Spinal cord (tissue), 10 donors: Measurements from ENCODE around the gene PLD1. TPM values are rescaled to one million over a fixed set of nuclear protein-coding genes. Genes with fewer than 3 reads are reported as not detected.

ENCODE experiments used
- DNase-seq, 6 donors: peaks; one replicate each; pipeline versions ENCODE4 v3.0.0 to v3.0.0-alpha.2; 2013 to 2015; ENCODE audit warnings: low spot score in 6 of 6, low read depth in 4 of 6
- H3K27ac ChIP-seq: one replicate; pipeline ENCODE4 v1.5.1; 2013; ENCODE audit warnings: low read depth, low read length, control low read depth
- H3K27me3 ChIP-seq: one replicate; pipeline ENCODE4 v1.6.1; 2013; ENCODE audit warnings: low read length; ENCODE audit not compliant: control insufficient read depth, insufficient read depth
- H3K36me3 ChIP-seq: one replicate; pipeline ENCODE4 v1.6.1; 2013; ENCODE audit warnings: low read length; ENCODE audit not compliant: control insufficient read depth, insufficient read depth
- H3K4me1 ChIP-seq: one replicate; pipeline ENCODE4 v1.6.1; 2013; ENCODE audit warnings: low read length; ENCODE audit not compliant: control insufficient read depth, insufficient read depth
- H3K4me3 ChIP-seq: one replicate; pipeline ENCODE4 v1.5.1; 2013; ENCODE audit warnings: low read depth, low read length, control low read depth
- H3K9me3 ChIP-seq: one replicate; pipeline ENCODE4 v1.6.1; 2013; ENCODE audit warnings: low read length; ENCODE audit not compliant: control insufficient read depth, insufficient read depth
- WGBS: methylation state at CpG from one replicate; pipeline ENCODE4 v1.1.5; 2013; ENCODE audit warnings: missing lambda C conversion rate; ENCODE audit not compliant: insufficient coverage; 5-methylcytosine and 5-hydroxymethylcytosine counted together
- polyA plus RNA-seq, 2 donors: library from polyadenylated mRNA; unstranded; fragments of 120-200 nt; gene quantifications; one replicate each; pipeline ENCODE4 v1.2.1, GENCODE V29; 2013; ENCODE audit not compliant: insufficient read length in 2 of 2
- total RNA-seq, 2 donors: library from RNA; depleted of rRNA in 1 of 2; stranded (reverse); fragments of 120-200 nt in 1 of 2; fragments of >200 nt in 1 of 2; gene quantifications; one replicate each; pipeline versions ENCODE4 v1.2.3 to v1.2.4, GENCODE V29; 2013 to 2014
- donor health status: healthy.

Gene PLD1
- total and polyA plus RNA-seq, 4 donors = 31.1 to 92.5 (median 51.2) TPM

DNA sequence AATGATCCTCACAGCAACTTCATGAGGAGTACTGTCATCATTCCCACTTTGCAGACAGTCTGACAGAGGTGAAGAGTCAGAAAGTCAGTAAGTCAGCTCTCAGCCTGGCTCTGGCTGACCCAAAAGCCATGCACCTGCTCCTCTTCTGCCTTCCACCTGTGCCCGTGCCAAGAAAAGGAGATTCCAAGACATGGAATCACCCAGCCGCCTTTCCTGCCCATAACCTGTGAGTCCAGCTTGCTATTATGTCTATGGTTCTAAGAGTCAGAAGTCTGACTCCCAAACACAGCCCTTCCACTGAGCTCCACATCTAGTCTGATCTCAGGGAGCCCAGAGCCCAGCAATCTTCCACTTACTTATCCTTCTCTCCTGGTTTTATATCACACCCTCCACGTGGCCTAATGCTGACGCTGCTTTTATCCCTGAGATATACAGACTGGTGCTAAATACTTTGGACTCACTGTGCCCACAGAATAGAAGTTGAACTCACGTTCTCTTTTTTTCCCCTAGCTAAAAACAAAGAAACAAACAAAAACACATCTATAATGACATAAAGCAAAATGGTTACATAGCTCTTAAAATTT lies 66.0 kb downstream of the PLD1 start:
- Histone ChIP-seq H3K27ac (no peak overlapping the region), H3K9me3 (no peaks in the 10 kb centered on the region), H3K4me3 (no peak overlapping the region), H3K4me1 (no peaks in the 10 kb centered on the region), H3K27me3 (no peaks in the 10 kb centered on the region), H3K36me3 (no peaks in the 10 kb centered on the region)
- 80% methylated on average over 4 of the region's 5 CpGs for WGBS
- DNase-seq = no peak

DNA sequence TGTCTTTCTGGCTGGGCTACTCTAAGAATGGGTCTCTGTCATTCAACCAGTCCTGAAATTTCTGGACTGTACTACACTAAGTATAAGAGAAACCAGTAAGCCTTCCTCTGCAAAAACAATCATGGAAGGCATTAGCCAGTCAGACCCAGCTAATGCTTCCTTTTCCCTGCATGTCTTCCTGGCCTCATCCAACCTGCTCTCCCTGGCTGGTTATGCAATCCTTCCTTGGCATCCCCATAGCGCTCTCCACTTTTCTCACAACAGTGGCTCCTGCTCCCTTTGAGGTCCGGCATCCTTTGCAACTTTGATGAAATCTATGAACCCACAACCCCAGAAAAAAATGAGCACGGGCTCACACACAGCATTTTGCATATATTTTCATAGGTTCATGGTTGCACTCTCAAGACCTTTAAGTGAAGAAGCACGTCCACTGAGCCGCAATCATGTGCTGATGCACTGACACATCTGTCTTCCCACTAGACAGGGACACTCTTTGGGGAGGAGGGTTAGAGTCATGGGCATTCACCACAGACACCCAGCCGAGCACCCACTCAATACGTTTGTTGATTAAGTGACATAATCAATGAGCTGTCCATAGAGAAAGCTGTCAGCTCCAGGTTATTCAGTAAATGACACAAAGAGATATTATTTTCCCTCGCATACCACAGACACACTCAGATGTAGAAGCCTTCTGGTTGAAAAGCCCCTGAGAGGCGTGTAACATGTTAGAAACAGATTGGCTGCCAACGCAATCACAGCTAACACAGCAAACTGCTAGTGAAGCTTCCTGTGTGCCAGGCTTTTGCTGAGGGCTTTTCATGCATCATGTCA lies 66.7 kb downstream of the PLD1 start:
- DNase-seq = peak in 2 of 6 donors; percentile 60 to 84
- no peaks in the 10 kb centered on the region for H3K4me1 ChIP-seq
- 76% methylated on average over 4 of the region's 10 CpGs for WGBS

DNA sequence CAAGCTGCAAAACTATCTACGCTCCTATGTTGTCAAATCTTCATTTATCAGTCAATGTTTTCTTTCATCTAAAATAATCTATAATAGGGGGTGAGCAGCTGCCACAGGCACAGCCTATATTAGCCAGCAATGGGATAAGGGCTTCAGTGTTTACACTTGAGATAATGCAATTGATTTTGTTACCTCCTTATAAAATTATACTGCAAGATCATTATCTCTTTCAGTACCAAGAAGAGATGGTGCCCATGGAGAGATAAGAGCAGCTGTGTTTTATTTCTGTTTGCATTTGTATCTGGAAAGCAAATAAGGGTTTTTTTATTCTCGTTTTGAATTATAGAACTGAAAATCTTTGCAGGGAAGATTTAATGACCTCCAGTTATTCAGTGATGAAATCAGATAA lies 68.9 kb downstream of the PLD1 start:
- Histone ChIP-seq H3K9me3 (no peaks in the 10 kb centered on the region), H3K4me3 (no peak overlapping the region), H3K27ac (no peak overlapping the region), H3K36me3 (no peaks in the 10 kb centered on the region), H3K27me3 (no peaks in the 10 kb centered on the region), H3K4me1 (no peaks in the 10 kb centered on the region)
- no peak for DNase-seq
- no CpG with 5 or more reads among the region's 2 CpGs for whole genome bisulfite sequencing

More for the DNA sequence above, 66.7 kb downstream of the PLD1 start:
- Histone ChIP-seq H3K36me3 (no peaks in the 10 kb centered on the region), H3K27me3 (no peaks in the 10 kb centered on the region), H3K27ac (no peak overlapping the region), H3K4me3 (no peak overlapping the region), H3K9me3 (no peaks in the 10 kb centered on the region)

DNA sequence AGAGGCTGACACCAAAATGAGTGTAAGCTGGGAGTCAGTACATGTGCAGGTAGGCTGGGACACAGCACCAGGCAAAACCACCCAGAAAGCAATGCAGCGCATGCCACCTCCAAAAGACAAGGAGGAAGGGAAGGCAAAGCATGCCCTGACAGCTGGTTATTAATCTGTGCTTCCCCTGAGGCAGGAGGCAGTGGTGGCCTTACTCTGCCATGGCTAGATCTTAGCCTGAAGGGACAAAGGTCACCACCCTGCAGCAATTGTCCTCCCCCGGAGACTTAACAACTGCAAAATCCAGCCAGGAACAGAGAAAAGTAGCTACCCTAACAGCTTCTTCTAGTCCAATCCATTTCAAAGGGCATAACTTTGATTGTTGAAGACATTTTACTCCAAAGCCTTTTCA lies 73.7 kb downstream of the PLD1 start:
- H3K9me3 ChIP-seq = no peaks in the 10 kb centered on the region
- no peaks in the 10 kb centered on the region for H3K27me3 ChIP-seq
- DNase-seq = no peak
- WGBS = 43% methylated on average over 2 of the region's 2 CpGs
- no peak overlapping the region for H3K4me3 ChIP-seq
- H3K4me1 ChIP-seq = no peaks in the 10 kb centered on the region
- H3K36me3 ChIP-seq = no peaks in the 10 kb centered on the region
- H3K27ac ChIP-seq = no peak overlapping the region

DNA sequence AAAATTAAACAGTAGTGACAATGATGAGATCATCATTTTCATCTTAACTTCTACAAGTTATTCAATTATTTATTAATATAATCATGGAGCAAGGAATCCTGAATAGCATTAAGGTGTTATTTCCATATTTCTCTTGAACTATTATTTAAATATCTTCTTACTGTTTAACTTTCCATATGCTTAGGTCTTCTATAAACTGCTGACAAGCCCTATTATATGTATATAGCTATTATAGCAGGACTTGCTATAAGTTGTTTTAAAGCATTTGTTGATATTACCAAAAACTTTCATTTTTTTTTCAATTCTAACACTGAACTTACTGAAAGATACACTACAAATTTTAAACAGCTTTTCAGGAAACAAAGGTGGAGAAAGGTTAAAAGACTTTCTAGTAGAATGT lies 76.7 kb downstream of the PLD1 start:
- Histone ChIP-seq H3K27me3 (no peaks in the 10 kb centered on the region), H3K9me3 (no peaks in the 10 kb centered on the region), H3K4me1 (no peaks in the 10 kb centered on the region), H3K4me3 (no peak overlapping the region), H3K36me3 (no peaks in the 10 kb centered on the region), H3K27ac (no peak overlapping the region)
- DNase-seq = no peak

DNA sequence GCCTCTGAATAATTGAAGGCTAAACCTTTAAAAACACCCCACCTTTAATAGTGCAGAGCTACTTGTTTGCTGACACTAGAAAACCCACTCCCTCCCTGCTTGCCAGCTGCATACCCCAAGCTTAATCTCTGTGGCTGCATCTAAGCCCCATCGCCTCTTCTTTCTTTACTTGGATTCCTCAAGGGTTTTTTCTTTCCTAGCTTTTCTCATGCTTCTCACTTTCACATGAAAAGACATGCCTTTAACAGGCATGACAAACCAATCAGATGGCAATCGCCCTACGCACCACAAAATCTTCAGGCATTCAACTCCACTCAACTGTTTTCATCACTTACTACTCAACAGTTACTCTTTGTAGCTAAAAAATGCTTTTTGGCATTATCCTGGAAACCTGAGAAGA lies 77.5 kb downstream of the PLD1 start:
- H3K27ac ChIP-seq = no peak overlapping the region
- no peaks in the 10 kb centered on the region for H3K9me3 ChIP-seq
- no peaks in the 10 kb centered on the region for H3K4me1 ChIP-seq
- no peaks in the 10 kb centered on the region for H3K27me3 ChIP-seq
- 100% methylated on average over 1 of the region's 3 CpGs for WGBS
- no peaks in the 10 kb centered on the region for H3K36me3 ChIP-seq
- no peak overlapping the region for H3K4me3 ChIP-seq
- DNase-seq = no peak

DNA sequence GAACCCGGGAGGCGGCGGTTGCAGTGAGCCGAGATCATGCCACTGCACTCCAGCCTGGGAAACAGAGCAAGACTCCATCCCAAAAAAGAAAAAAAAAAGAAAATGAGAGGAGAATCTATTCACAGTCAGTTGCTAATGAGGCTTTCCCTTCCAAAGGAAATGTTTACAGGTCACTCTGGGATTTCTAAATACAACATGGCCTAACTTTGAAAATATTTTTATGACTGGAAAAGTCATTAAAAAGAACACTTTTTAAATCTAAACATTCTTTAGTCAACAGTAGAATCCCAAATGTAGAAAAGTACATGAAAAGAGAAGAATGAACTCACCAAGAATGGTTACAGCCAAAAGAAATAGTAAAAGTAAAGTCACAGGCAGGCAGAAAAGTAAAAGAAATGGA lies 78.6 kb downstream of the PLD1 start:
- Histone ChIP-seq H3K27ac (no peak overlapping the region), H3K27me3 (no peaks in the 10 kb centered on the region), H3K9me3 (no peaks in the 10 kb centered on the region), H3K36me3 (no peaks in the 10 kb centered on the region), H3K4me1 (no peaks in the 10 kb centered on the region), H3K4me3 (no peak overlapping the region)
- DNase-seq = peak in 1 of 6 donors; percentile 63
- no CpG with 5 or more reads among the region's 4 CpGs for WGBS

DNA sequence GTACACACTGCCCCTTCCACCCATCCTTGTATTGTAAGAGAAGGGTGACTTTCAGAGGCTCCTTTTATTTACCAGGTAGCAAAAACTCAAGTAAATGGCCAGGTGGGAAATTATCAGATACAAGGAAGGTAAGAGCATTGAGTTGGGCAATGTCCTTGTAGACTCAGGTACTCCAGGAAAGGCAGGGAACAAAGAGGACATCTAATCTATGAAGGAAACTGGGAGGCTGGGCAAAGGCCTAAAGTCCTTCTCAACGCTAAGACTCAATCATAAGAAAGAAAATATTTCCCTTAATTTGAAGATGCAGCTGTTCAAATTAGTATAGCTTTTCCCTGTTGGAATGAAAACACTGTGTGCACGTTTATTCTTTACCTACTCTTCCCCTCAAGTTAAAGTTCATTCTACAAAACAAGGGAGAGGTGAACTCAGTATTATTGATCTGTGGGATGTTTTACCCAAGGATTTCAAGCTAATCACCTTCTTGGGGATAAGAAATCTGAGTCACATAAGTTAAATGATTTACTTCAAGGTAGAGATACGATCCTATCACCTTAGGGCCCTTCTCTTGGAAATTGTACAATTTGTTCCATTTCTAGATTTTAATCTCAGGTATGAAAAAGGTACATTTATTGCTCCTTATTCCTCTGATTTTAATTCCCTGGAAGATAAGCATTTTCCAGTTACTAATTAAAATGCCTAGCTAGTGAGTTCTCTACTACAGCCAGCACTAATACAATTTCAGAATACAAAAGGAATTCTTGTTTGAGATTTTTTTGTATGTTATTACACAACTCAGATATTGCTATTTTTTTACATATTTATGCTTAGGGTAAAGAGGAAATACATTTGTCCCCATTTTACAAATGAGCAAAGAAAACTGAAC lies 80.6 kb downstream of the PLD1 start:
- WGBS = no CpG with 5 or more reads among the region's 3 CpGs
- Histone ChIP-seq H3K36me3 (no peaks in the 10 kb centered on the region), H3K9me3 (no peaks in the 10 kb centered on the region), H3K27me3 (no peaks in the 10 kb centered on the region), H3K4me1 (no peaks in the 10 kb centered on the region), H3K27ac (no peak overlapping the region), H3K4me3 (no peak overlapping the region)
- DNase-seq = no peak

DNA sequence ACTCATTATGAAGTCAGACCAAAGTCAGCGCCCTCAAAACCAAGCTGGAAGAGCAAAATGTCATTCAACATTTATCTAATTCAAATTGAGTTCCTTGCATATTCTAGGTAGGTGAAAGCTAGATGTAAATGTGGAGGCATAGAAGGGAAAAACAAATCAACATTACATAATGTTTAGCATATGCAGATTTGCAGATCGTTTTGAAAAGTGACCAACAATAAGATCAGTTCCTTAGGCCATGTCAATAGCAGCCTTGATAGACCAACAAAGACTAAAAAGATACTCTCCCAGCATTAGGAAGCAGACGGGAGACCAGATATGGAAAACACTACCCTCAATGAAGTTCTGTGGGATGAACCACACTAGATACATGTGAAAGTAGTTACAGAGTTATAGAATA lies 83.0 kb downstream of the PLD1 start:
- WGBS = no CpG with 5 or more reads among the region's 3 CpGs
- Histone ChIP-seq H3K36me3 (no peaks in the 10 kb centered on the region), H3K4me3 (no peak overlapping the region), H3K9me3 (no peaks in the 10 kb centered on the region), H3K4me1 (no peaks in the 10 kb centered on the region), H3K27me3 (no peaks in the 10 kb centered on the region), H3K27ac (no peak overlapping the region)
- DNase-seq = no peak
